Mucosa of stomach (tissue), 1 donor: ENCODE results near the gene ATF7.
"Not testable (repeated sequence)": the region's sequence is repeated elsewhere in the genome, so short reads cannot be mapped to it uniquely, and the experiment has no call there.

ENCODE experiments used
- H3K27me3 ChIP-seq: one replicate; pipeline ENCODE4 v1.7.0; 2013; ENCODE audit warnings: mild to moderate bottlenecking, low read length; ENCODE audit not compliant: control insufficient read depth, insufficient read depth
- H3K36me3 ChIP-seq: one replicate; pipeline ENCODE4 v1.7.0; 2013; ENCODE audit warnings: low read length; ENCODE audit not compliant: control insufficient read depth, insufficient read depth
- H3K4me1 ChIP-seq: one replicate; pipeline ENCODE4 v1.7.0; 2013; ENCODE audit warnings: mild to moderate bottlenecking, low read length; ENCODE audit not compliant: control insufficient read depth, insufficient read depth
- H3K4me3 ChIP-seq: one replicate; pipeline ENCODE4 v1.7.0; 2013; ENCODE audit warnings: low read length
- H3K9ac ChIP-seq: one replicate; pipeline ENCODE4 v1.7.0; 2013; ENCODE audit warnings: mild to moderate bottlenecking, low read length, moderate library complexity
- H3K9me3 ChIP-seq: one replicate; pipeline ENCODE4 v1.7.0; 2013; ENCODE audit warnings: mild to moderate bottlenecking, low read length, moderate library complexity; ENCODE audit not compliant: control insufficient read depth
- donor health status: Pancreatic carcinoma.

The ATF7 gene

GRCh38 chr12:53604581-53604980 lies 21.6 kb downstream of the ATF7 start:
- Histone ChIP-seq H3K27me3 (no peaks in the 10 kb centered on the region), H3K36me3 (no peaks in the 10 kb centered on the region), H3K9ac (no peak overlapping the region), H3K4me1 (no peaks in the 10 kb centered on the region), H3K9me3 (no peaks in the 10 kb centered on the region), H3K4me3 (no peak overlapping the region)

DNA sequence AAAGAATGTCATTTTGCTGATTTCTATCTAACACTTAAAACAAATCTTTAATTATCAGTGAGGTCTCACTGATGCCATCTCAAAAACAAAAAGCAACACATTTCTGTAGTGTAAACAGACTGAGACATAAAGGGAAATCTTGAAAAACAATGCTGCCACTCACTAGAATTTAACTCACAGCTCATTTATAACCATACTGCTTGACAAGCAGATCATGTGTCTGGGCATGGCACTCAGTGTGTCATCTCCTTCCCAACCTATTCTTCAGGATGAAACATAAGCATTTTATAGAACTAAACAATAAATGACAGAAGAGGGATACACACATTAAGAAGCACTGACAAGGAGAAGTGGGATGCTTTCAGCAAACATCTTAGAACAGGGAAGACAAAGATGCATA lies 22.4 kb downstream of the ATF7 start:
- Histone ChIP-seq H3K36me3 (no peaks in the 10 kb centered on the region), H3K4me3 (no peak overlapping the region), H3K9ac (no peak overlapping the region), H3K9me3 (no peaks in the 10 kb centered on the region), H3K27me3 (no peaks in the 10 kb centered on the region), H3K4me1 (no peaks in the 10 kb centered on the region)

DNA sequence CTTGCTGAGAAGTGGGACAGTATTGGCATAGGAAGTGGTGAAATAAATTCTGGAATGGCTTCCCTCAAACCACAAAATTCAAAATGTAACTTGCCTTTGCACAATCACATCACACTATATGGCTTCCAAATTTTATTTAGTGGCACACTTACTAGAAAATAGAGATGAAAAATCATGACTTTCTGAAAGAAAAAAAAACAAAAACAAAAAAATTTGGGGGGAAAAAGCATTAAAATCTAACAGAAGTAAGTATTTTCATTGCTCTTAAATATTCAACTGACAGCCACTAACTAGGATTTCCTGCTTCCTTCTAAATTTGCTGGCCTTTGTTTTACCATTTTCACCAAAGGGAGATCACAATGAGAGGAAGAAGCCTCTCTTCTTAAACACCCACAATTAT lies 23.0 kb downstream of the ATF7 start:
- H3K4me1 ChIP-seq, result no peaks in the 10 kb centered on the region
- H3K9ac ChIP-seq, result no peak overlapping the region
- H3K36me3 ChIP-seq, result no peaks in the 10 kb centered on the region
- no peaks in the 10 kb centered on the region for H3K9me3 ChIP-seq
- no peaks in the 10 kb centered on the region for H3K27me3 ChIP-seq
- no peak overlapping the region for H3K4me3 ChIP-seq

DNA sequence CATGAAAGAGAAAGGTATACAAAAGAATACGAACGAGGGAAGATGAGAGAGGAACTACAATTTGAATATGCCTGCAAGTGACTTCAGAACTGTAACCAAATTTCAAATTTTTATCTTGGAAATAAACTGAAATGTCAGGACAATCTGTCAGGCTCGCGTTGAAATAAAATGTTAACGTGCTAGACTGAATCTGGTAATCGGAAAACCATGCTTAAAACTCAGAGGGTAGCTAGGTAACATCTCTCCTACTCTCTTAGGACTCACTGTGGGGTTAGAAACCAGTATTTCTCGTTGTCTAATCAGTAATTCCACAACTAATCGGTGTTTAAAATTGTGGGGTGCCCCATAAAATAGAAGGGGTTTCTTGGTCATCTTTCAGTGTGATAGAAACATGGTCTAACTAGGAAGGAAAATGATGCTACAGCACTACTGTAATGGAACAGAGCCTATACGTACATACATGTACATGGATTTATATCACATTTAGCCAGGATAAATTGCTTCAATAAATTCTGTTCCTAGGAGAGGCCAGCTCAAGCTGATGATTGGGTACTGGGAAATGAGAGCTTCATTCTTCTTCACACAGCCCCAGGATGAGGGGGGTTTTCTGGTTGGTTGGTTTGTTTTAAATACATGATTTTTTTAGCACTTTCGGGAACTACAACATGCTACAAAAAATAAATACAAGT lies 23.9 kb downstream of the ATF7 start:
- Histone ChIP-seq H3K4me3 (no peak overlapping the region), H3K4me1 (peaks cover under 1% of the 10 kb centered on the region), H3K9me3 (no peaks in the 10 kb centered on the region), H3K27me3 (no peaks in the 10 kb centered on the region), H3K9ac (no peak overlapping the region), H3K36me3 (no peaks in the 10 kb centered on the region)

- Histone ChIP-seq H3K4me3 (no peak overlapping the region), H3K27me3 (no peaks in the 10 kb centered on the region), H3K4me1 (peaks cover 6% of the 10 kb centered on the region), H3K36me3 (no peaks in the 10 kb centered on the region), H3K9ac (no peak overlapping the region), H3K9me3 (no peaks in the 10 kb centered on the region)
Measured at GRCh38 chr12:53601296-53601847, 24.8 kb downstream of the ATF7 start.

DNA sequence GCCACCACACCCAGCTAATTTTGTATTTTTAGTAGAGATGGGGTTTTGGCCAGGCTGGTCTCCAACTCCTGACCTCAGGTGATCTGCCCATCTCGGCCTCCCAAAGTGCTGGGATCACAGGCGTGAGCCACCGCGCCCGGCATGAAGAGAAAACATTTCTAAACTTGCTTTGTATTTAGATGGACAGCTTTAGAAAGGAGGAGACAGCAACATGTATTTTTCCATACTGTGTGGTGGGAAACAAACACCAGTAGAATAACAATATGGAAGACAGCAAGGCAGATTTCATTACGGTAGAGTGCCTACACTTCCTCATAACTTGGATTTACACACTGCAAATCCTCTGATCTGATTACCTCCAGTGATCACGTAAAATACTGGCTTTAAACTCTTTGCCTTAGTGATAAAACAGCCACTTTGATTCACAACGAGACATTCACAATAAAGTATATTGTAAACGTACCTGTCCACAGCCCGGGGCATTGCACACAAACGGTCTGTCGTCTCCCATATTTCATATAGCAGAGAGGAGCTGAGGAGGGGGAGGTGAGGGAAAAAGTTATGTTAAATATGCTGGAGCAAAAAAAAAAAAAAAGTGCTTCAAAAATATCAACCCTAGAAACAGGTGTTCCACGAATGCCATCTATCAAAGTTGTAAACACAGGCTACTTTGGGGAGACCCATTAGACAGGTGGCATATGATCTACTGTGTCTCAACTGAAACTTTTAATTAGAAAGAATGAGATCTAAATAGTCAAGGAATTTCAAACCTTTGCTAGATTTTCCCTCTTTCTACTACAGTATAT lies 25.5 kb downstream of the ATF7 start:
- H3K4me3 ChIP-seq, result no peak overlapping the region
- peaks cover 6% of the 10 kb centered on the region for H3K4me1 ChIP-seq
- H3K27me3 ChIP-seq, result no peaks in the 10 kb centered on the region
- no peak overlapping the region for H3K9ac ChIP-seq
- H3K9me3 ChIP-seq, result no peaks in the 10 kb centered on the region
- H3K36me3 ChIP-seq, result no peaks in the 10 kb centered on the region

GRCh38 chr12:53599579-53599978 lies 26.6 kb downstream of the ATF7 start:
- Histone ChIP-seq H3K9ac (no peak overlapping the region), H3K4me3 (no peak overlapping the region), H3K36me3 (no peaks in the 10 kb centered on the region), H3K9me3 (no peaks in the 10 kb centered on the region), H3K4me1 (peaks cover 6% of the 10 kb centered on the region), H3K27me3 (no peaks in the 10 kb centered on the region)

- H3K9me3 ChIP-seq, H3K9ac ChIP-seq, H3K4me3 ChIP-seq, H3K4me1 ChIP-seq, H3K27me3 ChIP-seq, H3K36me3 ChIP-seq: not testable (repeated sequence)
Measured at GRCh38 chr12:53598971-53599370, 27.2 kb downstream of the ATF7 start.

DNA sequence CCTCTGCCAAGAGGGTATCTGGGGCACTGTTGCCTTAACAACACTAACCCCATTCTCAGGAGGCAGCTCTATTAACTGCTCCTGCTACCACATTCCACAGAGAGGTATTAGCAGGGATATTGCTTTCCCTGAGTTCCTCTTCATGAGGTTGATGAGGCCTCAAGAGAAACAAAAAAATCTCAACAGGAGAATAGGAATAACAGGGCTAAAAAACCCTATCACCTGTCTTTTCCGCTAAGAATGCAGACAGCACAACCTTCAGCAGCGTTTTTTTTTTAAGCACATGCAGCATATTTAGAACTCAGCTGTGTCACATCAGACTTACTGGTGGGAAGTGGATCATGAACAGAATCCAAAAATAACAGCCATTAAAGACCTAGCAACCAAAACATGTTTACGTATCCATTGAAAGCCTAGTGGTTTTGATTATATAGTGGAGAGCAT lies 29.2 kb downstream of the ATF7 start:
- H3K4me3 ChIP-seq, result no peak overlapping the region
- no peaks in the 10 kb centered on the region for H3K36me3 ChIP-seq
- peaks cover 6% of the 10 kb centered on the region for H3K4me1 ChIP-seq
- H3K9me3 ChIP-seq, result no peaks in the 10 kb centered on the region
- H3K9ac ChIP-seq, result no peak overlapping the region
- H3K27me3 ChIP-seq, result no peaks in the 10 kb centered on the region

GRCh38 chr12:53594897-53595615 lies 31.1 kb downstream of the ATF7 start:
- H3K9me3 ChIP-seq, result no peaks in the 10 kb centered on the region
- no peak overlapping the region for H3K9ac ChIP-seq
- H3K4me1 ChIP-seq, result peaks cover 6% of the 10 kb centered on the region
- H3K27me3 ChIP-seq, result no peaks in the 10 kb centered on the region
- no peak overlapping the region for H3K4me3 ChIP-seq
- no peaks in the 10 kb centered on the region for H3K36me3 ChIP-seq

DNA sequence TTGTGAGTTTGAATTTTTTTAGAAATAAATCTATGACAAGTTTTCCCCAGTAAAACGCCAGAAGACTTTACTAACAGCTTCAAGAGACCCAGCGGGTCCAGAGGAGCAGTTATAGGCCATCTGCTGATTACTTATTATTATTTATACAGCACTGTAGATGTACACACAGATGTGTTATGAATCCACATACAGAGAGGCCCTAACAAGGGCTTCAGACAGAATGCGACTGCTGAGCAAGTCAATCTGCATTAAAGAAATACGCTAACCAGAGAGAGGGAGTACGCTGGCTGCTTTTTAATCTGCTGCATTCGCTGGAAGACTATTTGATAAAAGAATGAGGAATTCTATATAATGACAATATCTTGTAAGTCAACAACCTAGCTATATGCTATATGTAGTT lies 32.5 kb downstream of the ATF7 start:
- no peak overlapping the region for H3K9ac ChIP-seq
- H3K36me3 ChIP-seq, result no peaks in the 10 kb centered on the region
- no peaks in the 10 kb centered on the region for H3K27me3 ChIP-seq
- peaks cover 6% of the 10 kb centered on the region for H3K4me1 ChIP-seq
- no peaks in the 10 kb centered on the region for H3K9me3 ChIP-seq
- no peak overlapping the region for H3K4me3 ChIP-seq

GRCh38 chr12:53593031-53593430 lies 33.2 kb downstream of the ATF7 start:
- H3K36me3 ChIP-seq, result no peaks in the 10 kb centered on the region
- peaks cover 6% of the 10 kb centered on the region for H3K4me1 ChIP-seq
- no peak overlapping the region for H3K4me3 ChIP-seq
- no peak overlapping the region for H3K9ac ChIP-seq
- no peaks in the 10 kb centered on the region for H3K27me3 ChIP-seq
- H3K9me3 ChIP-seq, result no peaks in the 10 kb centered on the region
